Stomach (tissue), 4 donors: ENCODE measurements around the gene AIP.

Experiments used
- EP300 ChIP-seq: sonication (generic); formaldehyde crosslinking; IDR thresholded peaks from one replicate; pipeline ENCODE4 v1.6.1; 2017; ENCODE audit warnings: antibody characterized with exemption
- POLR2AphosphoS5 ChIP-seq, 3 donors: sonication (generic); formaldehyde crosslinking; IDR thresholded peaks; one replicate each; pipeline ENCODE4 v1.6.1; 2016; ENCODE audit warnings: antibody characterized with exemption in 3 of 3
- TF ChIP-seq, protein P1 (sequence below), 7 experiments: fragments of 450-650 bp in 4 of 7; fragments of 200-600 bp in 3 of 7; sonication (generic) in 3 of 7; IDR thresholded peaks; one replicate each; pipeline ENCODE4 v1.5.1; 2016 to 2019; ENCODE audit warnings: antibody characterized with exemption in 7 of 7, control low read depth in 2 of 7, mild to moderate bottlenecking in 1 of 7

DNA sequence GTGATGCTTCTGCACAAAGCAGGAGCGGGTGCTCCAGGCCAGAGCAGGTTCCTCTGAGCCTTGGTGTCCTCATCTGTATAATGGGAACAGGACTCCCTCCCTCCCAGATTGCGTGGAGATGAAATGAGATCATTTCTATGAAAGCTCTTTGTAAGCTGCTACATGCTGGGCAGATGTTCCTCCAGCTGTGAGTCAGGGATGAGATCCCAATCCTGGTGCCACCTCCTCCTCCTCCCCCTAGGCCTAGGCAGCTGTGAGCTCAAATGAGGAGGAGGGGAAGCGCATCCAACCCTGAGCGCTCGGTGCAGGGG is 47.4 kb downstream of the AIP start:
- TF ChIP-seq, protein P1, sequence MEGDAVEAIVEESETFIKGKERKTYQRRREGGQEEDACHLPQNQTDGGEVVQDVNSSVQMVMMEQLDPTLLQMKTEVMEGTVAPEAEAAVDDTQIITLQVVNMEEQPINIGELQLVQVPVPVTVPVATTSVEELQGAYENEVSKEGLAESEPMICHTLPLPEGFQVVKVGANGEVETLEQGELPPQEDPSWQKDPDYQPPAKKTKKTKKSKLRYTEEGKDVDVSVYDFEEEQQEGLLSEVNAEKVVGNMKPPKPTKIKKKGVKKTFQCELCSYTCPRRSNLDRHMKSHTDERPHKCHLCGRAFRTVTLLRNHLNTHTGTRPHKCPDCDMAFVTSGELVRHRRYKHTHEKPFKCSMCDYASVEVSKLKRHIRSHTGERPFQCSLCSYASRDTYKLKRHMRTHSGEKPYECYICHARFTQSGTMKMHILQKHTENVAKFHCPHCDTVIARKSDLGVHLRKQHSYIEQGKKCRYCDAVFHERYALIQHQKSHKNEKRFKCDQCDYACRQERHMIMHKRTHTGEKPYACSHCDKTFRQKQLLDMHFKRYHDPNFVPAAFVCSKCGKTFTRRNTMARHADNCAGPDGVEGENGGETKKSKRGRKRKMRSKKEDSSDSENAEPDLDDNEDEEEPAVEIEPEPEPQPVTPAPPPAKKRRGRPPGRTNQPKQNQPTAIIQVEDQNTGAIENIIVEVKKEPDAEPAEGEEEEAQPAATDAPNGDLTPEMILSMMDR (IDR thresholded peaks at IDR 0.05): no peak
- TF ChIP-seq POLR2AphosphoS5 (IDR thresholded peaks at IDR 0.05) (no peak), EP300 (no peak)
